NCI-H524 (cell line): ENCODE results near the gene SETBP1.
A peak's percentile ranks its signal among the peaks of the same experiment; 100 is the strongest.

Experiments used
- DNase-seq, 2 experiments: peaks; one replicate each; lab custom pipeline; 2025; lab: John Stamatoyannopoulos, UW

Gene SETBP1

DNA sequence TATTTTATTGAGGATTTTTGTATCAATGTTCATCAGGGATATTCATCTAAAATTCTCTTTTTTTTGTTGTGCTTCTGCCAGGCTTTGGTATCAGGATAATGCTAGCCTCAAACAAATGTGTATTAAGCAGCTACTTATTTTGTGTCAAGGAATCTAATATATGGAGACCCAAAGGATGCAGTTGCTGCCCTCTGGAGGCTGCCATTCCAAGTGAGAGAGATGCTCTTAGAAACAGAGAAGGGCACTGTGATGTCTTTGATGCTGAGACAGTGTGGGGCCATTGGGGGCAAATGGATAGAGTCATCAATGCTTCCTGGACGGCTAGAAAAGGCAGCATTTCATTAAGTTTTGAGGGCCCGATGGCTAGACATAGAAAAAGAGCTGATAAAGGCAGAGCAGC, 292.6 kb downstream of the SETBP1 start:
- no peak for DNase-seq

- no peak for DNase-seq
These were observed 293.5 kb downstream of the SETBP1 start for GRCh38 chr18:44974174-44974573.

GRCh38 chr18:44977856-44978255, 297.2 kb downstream of the SETBP1 start:
- no peak for DNase-seq

GRCh38 chr18:44979748-44980147, 299.1 kb downstream of the SETBP1 start:
- DNase-seq: no peak

- no peak for DNase-seq
These were observed 300.4 kb downstream of the SETBP1 start for GRCh38 chr18:44981121-44981520.

- DNase-seq: no peak
These were observed 306.2 kb downstream of the SETBP1 start for GRCh38 chr18:44986933-44987332.

GRCh38 chr18:44987371-44987770, 306.7 kb downstream of the SETBP1 start:
- DNase-seq: no peak

- no peak for DNase-seq
These were observed 308.3 kb downstream of the SETBP1 start for GRCh38 chr18:44988821-44989587.

- DNase-seq: no peak
These were observed 315.6 kb downstream of the SETBP1 start for GRCh38 chr18:44996261-44996660.

GRCh38 chr18:44997174-44997573, 316.5 kb downstream of the SETBP1 start:
- peak in 1 of 2 experiments; percentile 40 for DNase-seq

GRCh38 chr18:44998360-44998759, 317.7 kb downstream of the SETBP1 start:
- DNase-seq: no peak

- DNase-seq: no peak
These were observed 323.9 kb downstream of the SETBP1 start for GRCh38 chr18:45004546-45005080.

DNA sequence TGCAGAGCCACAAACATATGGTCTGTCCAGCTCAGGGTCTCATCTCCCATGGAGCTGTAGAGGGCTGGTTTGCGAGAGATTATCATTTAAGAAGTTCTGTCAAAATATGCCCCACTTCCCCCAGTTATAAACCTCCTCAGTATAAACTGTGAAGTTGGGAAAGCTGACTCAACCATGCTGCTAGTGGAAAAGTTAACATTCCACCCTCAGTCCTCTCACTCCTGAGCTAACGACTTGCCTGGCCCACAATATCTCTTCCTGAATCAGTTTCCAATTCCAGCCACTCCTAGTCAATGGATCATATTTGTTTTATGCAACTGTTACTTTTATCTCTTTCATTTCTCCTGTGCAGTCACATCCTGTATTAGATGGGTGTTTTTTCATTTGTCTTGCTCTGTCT, 326.2 kb downstream of the SETBP1 start:
- DNase-seq: no peak

GRCh38 chr18:45007531-45007930, 326.8 kb downstream of the SETBP1 start:
- no peak for DNase-seq

GRCh38 chr18:45008694-45009413, 328.2 kb downstream of the SETBP1 start:
- DNase-seq: no peak

DNA sequence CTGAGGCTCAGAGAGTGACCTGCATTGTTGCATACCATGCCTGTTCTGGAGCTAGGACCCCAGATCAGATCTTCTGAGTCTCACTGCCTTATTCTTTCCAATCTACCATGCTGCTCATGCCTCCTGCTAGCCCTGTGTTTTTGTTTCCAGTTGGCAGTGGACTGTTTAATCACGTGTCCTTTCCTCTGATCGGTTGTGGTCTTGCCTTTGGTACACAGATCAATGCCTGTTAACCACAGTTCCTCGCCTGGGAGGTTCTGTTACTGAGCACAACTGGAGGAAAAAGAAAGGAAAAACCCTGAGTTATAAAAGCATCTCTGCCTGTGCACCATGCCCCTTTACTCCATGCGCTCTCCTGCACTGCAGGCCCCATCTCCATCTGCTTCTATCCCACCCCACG, 329.1 kb downstream of the SETBP1 start:
- DNase-seq: no peak

DNA sequence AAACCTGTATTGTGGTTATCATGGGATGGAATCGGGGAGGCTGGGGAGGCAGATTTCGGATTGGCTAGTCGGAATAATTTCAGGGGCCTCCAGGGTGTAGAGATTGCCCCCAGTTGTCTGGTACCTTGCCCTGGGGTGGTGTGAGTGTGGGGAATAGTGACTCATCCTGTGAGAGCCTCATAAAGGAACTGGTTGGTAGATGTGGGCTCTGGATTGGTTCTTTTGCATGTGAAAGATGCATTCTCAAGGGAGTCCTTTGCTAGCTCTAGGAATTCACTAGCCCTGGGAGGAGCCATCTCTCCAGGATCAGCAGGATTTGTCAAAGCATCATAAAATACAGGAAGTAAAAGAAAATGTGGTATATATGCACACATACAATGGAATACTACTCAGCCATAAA, 331.6 kb downstream of the SETBP1 start:
- no peak for DNase-seq

- peak in 1 of 2 experiments; percentile 61 for DNase-seq
These were observed 333.4 kb downstream of the SETBP1 start for GRCh38 chr18:45014047-45014501.

DNA sequence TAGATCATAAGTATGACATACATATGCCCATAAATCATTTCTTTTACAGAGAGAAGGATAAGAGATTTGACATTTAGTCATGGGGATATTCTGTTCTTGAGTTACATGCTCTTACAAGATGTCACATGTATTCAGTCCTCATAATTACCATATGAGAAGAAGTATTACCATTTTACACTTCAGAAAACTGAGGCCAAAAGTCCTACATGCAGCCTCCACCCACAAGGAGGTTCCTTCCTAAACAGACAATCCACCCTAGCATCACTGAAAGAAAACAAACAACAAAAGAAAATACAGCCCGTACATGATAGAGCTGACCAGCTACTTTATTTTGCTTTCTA, 335.1 kb downstream of the SETBP1 start:
- DNase-seq: no peak

DNA sequence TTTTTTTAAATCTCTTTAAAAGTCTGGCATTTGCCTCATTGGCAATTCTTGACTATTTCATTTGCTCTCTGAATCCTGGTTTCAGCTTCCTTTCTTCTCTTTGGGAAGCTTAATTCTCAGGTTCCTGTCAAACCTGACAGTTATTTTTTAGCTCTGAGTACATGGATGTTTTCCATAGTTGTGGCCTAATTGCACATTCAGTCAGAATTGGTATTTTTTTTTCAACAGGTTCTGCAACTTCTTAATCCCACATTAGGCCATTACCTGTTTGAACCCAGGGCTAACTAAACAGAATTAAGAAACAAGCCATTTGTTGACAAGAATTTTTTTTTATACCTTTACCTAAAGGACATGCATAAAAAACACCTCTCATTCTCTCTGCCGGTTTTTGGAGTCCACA, 338.8 kb downstream of the SETBP1 start:
- DNase-seq: no peak

GRCh38 chr18:45023519-45023918, 342.8 kb downstream of the SETBP1 start:
- no peak for DNase-seq

- DNase-seq: no peak
These were observed 343.8 kb downstream of the SETBP1 start for GRCh38 chr18:45024357-45025088.

DNA sequence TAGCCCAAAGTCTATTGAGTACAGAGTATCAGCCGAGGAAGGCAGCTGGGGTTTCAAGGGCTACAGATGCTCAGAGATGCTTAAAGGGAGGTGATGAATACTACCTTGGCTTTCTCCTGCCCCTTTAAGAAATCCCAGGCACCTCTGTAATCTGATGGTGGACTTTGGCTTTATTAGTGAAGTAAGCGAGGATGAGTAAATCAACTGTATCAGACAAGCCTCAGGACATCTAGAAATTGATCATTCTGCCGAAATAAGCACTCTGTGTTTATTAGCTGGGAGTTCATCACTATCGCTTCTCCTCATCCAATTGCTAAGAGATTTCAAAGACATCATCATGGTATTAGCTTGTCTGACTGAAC, 344.4 kb downstream of the SETBP1 start:
- peak in 1 of 2 experiments; percentile 26 for DNase-seq
